WI38 (cell line): Measurements from ENCODE around the gene RHBDL1.

Source experiments
- H3K4me3 ChIP-seq: 2 replicates; pipeline ENCODE4 v1.5.1; 2011; ENCODE audit warnings: low read depth, mild to moderate bottlenecking, control low read depth, low read length
- TF ChIP-seq, protein P1 (sequence below): IDR thresholded peaks from 2 replicates; pipeline ENCODE4 v1.5.1; 2012; ENCODE audit warnings: low read depth, mild to moderate bottlenecking, control low read depth, low read length

Gene RHBDL1

DNA sequence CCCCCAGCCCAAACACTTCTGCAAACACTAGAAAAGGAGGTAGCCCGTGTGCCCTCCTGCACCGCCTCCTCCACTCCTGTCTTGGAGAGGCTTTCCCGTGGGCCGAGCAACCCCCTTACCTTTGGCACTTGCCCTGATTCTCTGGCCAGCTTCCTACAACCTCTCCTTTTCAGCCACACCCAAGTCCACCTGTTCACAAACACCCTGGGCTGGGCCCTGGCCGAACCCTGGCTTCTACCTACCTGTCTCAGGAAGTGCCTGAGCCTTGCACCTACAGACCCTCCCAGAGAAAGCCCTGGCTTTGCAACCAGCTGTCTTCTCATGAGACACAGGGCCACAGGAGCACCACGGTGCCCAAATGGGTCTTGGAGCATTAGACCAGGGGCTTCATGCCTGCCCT lies 43.5 kb downstream of the RHBDL1 start:
- TF ChIP-seq, protein P1, sequence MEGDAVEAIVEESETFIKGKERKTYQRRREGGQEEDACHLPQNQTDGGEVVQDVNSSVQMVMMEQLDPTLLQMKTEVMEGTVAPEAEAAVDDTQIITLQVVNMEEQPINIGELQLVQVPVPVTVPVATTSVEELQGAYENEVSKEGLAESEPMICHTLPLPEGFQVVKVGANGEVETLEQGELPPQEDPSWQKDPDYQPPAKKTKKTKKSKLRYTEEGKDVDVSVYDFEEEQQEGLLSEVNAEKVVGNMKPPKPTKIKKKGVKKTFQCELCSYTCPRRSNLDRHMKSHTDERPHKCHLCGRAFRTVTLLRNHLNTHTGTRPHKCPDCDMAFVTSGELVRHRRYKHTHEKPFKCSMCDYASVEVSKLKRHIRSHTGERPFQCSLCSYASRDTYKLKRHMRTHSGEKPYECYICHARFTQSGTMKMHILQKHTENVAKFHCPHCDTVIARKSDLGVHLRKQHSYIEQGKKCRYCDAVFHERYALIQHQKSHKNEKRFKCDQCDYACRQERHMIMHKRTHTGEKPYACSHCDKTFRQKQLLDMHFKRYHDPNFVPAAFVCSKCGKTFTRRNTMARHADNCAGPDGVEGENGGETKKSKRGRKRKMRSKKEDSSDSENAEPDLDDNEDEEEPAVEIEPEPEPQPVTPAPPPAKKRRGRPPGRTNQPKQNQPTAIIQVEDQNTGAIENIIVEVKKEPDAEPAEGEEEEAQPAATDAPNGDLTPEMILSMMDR, result no peak
- no peak overlapping the region for H3K4me3 ChIP-seq

DNA sequence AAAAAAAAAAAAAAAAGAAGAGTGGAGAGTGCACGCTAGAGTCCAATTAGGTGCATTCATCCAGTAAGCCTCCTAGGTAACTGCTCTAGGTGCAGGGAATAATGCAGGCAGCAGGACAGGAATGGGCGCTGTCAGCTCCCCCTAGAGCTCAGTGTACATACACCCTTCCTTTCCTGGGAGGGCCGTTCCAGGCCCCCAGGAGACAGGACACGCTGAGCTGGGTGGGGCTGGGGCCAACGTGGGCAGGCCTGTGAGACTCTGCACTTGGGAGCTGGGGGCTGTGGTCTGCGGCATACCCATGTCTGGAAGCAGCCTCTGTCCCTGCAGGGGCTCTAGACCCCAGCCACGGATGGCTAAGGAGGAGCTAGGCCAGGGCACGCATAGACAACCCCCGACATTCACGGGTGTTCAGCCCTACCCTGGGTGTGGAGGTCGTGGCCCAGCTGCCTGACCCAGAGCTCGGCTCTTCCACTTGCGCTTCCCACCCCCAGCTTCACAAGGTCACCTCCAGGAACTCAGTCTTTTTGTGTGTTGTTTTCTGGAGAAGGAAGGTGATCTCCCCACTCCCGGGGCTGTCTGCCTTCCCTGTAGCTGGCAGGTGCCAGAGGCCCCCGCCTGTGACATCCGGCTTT lies 44.5 kb downstream of the RHBDL1 start:
- TF ChIP-seq, protein P1, result no peak
- H3K4me3 ChIP-seq, result peak overlapping the region; percentile 77

DNA sequence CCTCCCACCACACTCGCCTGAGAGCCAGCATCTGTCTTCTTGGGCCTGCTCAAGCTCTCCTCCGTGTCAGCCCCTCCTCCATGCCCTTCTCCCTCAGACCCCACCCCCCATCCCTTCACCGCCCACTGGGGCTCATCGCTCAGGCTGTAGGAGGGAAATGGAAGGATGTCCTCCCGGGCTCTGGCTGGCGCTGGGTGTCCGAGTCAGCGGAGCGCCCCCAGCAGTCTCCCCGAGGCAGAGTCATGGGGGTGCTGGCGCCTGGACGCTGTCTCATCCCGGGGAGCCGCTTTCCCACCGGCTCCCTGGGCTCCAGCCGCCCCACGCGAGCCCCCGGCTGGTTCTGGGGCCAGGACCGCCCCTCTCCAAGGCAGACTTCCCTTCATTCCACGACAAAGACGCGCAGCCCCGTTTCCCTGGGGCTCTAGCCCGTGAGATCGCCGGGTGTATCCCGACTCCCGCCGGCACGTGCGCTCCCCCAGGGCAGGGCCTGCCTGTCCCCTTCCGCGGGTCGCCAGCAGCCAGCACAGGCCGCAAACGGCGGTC lies 45.0 kb downstream of the RHBDL1 start:
- H3K4me3 ChIP-seq, result peak overlapping the region; percentile 77
- TF ChIP-seq, protein P1, result 0 out of 2 replicates have a peak, but pooled peaks have one; percentile 10

DNA sequence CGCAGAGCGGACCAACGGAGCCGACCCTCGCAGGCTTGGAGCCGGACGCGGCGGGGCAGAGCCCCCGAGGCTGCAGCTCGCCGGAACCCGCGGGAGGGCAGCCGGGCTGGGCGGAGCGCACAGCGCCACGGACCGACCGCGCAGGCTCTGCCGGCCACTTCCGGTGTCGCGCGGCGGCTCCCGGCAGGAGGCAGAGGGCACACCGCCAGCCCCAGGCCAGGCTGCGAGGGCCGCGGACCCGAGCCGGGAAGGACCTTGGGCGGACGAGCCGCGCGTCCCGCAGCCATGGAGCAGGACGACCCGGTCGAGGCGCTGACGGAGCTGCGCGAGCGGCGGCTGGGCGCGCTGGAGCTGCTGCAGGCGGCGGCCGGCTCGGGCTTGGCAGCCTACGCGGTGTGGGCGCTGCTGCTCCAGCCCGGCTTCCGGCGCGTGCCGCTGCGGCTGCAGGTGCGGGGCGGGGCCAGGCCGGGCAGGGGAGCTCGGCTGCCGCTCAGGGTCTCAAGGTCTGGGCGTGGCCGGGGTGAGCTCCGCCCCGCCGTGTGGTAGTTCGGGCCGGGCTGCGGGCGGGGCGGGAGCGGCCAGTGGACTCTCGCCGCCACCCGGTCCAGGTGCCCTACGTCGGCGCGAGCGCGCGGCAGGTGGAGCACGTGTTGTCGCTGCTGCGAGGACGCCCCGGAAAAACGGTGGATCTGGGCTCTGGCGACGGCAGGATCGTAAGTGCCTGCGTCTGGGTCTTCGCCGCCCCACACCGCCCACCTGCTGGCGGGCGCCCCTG lies 45.7 kb downstream of the RHBDL1 start, which contains the start of gene ANTKMT:
ANTKMT (plus strand) TSS at position 157 of the 775 bp plus-strand sequence; CDS start at position 286, 129 bp downstream.
- TF ChIP-seq, protein P1, result no peak

DNA sequence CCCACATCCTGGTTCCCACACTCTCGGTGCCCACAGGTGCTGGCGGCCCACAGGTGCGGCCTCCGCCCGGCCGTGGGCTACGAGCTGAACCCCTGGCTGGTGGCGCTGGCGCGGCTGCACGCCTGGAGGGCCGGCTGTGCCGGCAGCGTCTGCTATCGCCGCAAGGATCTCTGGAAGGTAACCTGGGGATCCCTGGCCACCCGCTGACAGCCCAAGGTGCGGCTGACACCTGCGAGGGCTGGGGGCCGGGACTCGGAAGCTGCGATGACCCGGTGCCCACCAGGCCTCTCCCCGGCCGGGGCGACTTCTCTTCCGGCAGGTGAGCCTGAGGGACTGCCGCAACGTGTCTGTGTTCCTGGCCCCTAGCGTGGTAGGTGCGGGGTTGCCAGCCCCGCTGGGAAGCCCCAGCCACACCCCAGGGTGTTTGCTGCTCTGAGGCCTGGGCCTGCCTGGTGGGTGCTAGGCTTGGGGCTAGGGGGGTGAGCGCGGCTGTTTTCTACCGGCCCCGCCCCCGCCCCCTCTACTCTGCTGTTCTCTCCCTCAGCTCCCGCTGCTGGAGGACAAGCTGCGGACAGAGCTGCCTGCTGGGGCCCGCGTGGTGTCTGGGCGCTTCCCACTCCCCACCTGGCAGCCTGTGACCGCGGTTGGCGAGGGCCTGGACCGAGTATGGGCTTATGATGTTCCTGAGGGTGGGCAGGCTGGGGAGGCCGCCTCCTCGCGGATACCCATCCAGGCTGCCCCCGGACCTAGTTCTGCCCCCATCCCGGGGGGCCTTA lies 46.5 kb downstream of the RHBDL1 start:
- H3K4me3 ChIP-seq, result peak overlapping the region; percentile 77
- TF ChIP-seq, protein P1, result no peak

More for the DNA sequence above, 45.7 kb downstream of the RHBDL1 start, which contains the start of gene ANTKMT:
- peak within 1 kb of the TSS; percentile 77 for H3K4me3 ChIP-seq

DNA sequence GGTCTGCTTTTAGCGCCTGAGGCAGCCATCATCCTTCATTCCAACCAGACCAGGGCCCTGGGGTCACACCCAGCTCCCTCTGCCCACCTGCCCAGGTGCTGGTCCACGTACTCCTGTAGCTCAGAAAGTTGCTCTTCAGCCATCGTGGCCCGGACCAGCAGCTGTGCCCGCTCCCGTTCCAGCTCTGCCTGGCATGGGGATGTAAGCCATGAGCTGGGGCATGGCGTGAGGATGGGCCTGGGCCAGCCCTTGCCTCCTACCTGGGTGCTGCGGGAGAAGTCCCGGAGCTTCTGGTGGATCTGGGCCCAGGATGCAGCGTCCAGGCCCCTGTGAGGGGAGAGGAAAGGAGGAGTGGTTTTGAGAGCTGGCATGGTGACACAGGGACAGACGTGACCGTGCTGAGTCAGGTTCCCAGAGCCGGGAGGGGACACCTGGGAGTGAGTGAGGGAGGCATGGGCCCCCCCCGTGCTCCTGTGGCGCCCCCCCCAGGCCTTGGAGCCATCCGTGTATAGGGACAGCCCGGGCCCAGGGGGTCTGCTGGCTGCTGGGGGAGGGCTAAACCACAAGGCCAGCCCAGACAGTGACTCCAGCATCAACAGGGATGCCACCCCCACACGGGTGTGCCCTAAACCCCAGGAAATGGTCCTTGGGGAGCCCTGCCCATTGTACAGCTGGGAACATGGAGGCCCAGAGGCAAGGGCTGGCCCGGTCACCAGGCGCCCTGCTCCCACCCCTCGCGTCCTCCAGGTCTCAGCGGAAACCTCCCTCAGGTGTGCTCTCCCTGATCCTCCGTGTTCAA lies 47.6 kb downstream of the RHBDL1 start:
- no peak overlapping the region for H3K4me3 ChIP-seq
- TF ChIP-seq, protein P1, result no peak
